Dermis microvascular lymphatic vessel endothelial cell (primary cell): ENCODE data around the gene FAXDC2. TPM values are rescaled to one million over a fixed set of nuclear protein-coding genes. Genes with fewer than 3 reads are reported as not detected.
A peak's percentile ranks its signal among the peaks of the same experiment; 100 is the strongest.

Experiments used
- DNase-seq, 2 donors: peaks; one replicate each; pipeline versions ENCODE4 v3.0.0 to v3.0.0-alpha.2; 2010; ENCODE audit warnings: low read depth in 2 of 2
- total RNA-seq: library from RNA; depleted of rRNA; stranded (reverse); fragments of >200 nt; gene quantifications from 2 replicates; pipeline ENCODE4 v1.2.1, GENCODE V29; 2014

The FAXDC2 gene
- total RNA-seq, 1 donor from 2014 or later, result 5.0 TPM

DNA sequence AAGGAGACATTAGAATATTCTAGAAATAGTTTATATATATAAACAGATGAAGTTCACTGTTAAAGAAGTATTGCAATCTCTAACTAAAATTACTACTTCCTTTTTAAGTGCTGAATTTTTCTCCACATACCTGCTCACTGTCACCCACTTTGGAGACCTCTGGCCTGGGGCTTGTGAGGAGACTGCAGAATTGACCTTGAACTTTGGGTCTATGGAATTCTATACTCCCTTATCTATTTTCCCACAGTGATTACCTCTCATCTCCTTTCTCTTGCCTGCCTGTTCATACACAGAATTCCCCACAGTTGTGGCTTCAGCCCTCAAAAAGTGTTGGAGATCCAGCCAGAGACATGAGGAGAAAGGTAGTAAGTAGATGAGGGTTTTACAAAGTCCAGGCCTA lies 49.8 kb downstream of the FAXDC2 start:
- no peak for DNase-seq

DNA sequence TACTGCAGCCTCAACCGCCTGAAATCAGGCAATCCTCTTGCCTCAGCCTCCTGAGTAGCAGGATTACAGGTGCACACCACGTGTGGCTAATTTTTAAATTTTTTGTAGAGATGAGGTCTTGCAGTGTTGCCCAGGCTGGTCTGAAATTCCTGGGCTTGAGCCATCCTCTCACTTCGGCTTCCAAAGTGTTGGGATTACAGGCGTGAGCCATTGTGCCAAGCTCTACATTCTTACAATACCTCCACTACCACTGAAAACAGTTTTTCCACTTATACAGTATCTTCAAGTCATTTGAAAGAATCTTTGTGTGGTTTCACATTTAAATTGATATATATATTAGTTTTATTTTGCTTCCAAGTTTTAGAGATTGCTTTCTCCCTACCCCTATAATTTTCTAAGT lies 52.6 kb downstream of the FAXDC2 start:
- no peak for DNase-seq

DNA sequence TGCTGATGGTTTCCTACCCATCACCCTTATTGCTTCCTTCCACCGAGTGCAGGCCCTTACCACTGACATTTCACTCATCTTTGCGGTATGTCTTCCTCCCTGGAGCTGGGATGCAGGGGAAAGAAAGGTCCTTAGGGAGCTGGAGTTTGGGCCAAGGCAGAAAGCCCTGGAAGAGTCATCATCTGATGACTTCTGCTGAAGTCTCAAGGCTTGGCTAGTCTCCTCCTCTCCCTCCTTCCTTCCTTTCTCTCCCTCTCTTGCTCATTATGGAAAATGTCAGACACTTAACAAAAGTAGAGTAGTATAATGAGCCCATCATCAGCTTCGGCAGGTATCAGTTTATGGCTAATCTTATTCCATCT lies 55.2 kb downstream of the FAXDC2 start:
- DNase-seq, result no peak

DNA sequence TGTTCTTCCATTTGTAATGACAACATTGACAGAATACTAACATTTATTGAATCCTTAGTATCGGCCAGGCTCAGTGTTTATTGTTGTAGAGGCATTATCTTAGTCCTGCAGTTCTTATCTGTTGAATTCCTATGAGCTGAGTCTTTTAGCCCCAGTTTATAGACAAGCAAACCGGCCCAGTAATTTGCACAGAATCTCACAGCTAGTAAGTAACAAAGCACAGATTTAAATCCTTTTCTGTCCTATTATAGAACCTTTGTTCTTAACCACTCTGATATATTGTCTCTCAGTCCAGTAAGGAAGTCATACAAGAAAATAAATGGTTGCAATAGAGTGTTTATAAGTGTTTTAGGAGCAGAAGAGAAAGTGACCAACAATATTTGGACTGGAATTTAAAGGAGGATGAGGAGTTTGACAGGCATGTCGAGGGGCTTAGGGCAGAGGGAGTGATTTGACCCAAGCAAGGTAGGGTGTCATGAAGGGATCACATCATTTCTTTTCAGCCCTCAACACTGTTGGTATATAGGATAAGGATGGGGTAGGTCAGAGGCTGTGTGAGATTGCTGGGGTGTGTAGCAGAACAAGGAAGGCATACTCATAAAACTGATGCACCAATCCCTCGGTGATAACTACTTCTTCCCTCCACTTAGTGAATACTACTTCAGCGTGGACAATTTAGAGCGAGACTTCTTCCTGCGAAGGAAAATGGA lies 55.7 kb downstream of the FAXDC2 start:
- no peak for DNase-seq

DNA sequence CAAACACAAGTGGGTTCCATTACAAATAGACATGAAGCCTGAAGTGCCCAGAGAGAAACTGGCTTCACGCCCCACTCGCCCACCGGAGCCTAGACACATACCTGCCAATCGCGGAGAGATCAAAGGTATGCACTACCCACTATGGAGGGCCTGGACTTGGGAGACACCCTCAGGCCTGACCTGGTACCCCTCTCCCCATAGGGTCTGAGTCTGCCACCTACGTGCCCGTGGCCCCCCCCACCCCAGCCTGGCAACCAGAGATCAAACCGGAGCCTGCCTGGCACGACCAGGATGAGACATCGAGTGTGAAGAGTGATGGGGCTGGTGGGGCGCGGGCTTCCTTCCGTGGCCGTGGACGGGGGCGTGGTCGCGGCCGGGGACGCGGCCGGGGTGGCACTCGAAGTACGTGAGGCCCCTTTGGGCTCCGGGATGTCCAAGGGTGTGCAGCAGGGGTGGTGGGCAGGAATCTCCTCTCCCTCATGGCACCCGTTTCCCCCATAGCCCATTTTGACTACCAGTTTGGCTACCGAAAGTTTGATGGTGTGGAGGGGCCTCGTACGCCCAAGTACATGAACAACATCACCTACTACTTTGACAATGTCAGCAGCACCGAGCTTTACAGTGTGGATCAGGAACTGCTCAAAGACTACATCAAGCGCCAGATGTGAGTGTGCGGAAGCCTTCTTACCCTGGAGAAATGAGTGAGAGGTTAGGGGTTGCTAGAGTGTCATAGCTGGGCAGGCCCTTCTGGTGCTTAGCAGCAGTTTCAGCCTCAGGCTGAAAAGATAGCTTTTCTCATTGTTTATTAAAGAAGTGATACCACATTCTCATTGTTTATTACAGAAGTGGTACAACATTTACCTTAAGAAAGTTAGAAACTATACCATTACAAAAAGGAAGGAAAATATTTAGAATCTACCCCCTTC lies 56.5 kb downstream of the FAXDC2 start:
- no peak for DNase-seq

DNA sequence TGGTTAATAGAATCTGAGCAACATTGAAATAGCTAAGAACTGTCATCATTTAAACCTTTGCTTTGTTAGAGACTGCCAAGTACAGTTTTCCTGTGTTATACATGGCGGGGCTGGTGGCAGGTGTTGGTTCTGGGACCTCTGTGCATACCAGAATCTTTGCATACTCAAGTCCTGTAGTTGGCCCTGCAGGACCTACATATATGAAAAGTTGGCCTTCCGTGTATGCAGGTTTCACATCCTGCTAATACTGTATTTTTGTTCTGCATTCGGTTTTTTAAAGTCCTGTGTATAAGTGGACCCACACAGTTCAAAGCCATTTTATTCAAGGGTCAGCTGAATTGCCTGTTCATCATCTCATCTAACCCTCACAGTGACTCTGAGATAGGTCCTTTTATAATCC lies 58.9 kb downstream of the FAXDC2 start:
- DNase-seq, result no peak

DNA sequence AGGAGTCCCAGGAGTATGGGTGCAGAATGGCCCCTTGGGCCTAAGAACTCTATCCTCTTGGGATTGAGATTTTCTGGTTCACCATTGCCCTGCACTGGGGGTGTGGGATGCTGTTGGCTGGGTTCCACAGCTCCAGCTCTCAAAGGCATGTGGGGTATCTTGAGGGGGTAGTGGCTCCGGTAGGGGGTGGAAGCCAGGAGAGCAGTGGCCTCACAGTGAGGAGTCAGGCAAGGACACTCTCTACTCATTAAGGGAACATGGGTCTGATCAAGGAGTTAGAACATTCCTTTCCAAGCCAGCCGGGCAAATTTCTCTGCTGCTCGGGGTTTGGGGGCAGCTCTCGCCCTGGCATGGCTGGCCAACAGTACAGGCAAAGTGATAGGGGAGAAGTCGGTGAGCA lies 62.2 kb downstream of the FAXDC2 start:
- DNase-seq, result no peak

DNA sequence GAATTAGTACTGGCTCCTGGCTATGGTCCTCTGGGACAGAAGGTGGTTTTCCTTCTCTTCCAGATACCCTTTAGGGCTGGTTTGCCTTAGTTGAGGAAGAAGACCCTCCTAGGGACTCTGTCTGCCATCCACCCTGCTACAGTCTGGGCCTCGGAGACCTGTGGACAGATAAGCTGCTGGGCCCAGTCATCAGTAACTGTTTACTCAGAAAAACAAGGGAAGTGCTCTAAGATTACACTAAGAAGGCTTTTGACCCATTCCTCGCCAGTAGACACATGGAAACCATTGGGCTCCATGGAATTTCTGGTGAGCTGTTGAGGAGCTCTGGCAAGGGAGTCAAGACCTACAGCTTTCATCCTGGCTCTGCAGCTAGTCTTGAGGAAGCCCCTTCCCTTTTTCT lies 64.0 kb downstream of the FAXDC2 start:
- DNase-seq, result no peak

DNA sequence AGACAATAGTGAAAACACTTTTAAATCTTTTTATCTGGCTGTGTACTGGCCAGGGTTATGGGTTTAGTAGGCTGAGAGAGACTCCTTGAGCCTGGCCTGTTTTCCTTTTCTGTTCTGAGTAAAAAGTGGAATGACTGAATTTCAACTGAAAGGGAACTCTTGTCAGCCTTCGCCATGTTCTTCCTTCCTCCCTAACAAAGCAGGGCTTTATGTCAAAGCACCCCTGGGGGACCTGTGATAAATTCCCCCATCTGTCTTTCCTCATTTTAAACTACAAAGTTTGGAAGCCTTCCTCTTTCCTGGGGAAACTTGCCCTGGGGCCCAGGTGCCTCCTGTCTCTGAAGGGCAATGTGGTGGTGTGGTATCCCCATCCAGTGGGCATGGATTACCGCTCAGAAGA lies 65.5 kb downstream of the FAXDC2 start:
- no peak for DNase-seq

DNA sequence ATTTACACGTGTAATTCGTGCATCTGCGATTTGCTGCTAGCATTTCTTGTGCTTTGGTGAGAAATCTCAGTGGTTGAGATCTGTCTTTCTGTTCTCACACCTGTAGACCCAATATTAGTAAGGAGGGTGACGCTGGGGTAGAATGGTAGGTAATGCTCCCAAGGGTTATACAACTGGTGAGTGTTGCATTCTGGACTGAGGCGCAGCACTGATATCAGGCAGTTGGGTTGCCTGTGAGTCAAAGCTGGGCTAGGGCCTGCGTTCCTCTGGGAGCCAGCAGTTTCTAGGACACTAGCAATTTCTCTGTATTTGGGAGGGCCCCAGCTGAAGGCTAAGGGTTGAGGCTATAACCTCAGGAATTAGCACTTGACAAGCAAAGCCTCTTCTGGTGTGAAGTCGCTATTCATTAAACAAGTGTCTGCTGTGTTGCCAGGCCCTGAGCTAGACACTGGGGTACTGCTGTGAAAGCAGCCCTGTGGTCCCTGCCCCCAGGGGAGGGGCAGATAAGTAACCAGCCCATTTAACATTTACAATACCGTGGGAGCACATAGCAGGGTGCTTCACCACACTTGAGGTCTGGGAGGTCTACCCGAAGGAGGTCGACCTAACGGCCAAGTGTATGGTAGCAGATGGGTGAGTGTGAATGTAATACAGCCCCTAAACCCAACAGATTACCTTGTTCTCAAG lies 66.5 kb downstream of the FAXDC2 start:
- DNase-seq, result no peak

DNA sequence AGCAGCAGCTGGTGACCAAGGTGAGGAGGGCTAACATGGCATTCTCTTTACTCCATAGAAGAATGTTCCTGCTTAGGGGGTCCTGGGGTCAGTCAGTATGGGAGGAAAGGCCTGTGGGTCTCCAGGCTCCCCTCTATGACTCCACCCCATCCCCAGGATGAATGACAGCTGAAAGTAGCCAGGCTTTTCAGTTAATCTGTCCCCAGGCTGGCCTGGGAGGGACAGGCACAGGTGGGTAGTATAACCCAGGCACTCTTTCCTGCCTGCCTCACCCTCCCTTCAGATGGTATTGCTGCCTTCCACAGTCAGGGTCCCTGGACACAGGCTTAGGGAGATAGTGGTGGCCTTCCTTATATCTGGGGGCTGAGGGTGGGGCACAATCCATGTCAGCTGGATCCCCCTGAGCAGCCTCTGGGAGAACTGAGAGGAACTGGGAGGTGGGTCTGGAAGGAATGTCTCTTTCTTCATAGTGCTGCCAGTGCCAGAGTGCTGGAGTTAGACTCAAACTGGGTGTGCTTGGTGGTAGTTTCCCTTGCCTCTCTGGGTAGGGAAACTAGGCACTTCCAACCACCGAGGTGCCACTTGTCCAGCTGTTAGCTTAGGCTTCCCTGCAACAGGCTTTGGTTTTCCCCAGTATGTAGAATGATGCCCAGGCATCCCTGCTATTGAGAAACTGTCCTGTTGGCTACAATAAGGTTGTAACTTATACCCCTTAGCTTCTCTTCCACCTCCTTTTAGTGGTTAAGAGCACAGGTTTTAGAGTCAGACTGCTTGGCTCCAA lies 67.4 kb downstream of the FAXDC2 start:
- DNase-seq, result no peak

DNA sequence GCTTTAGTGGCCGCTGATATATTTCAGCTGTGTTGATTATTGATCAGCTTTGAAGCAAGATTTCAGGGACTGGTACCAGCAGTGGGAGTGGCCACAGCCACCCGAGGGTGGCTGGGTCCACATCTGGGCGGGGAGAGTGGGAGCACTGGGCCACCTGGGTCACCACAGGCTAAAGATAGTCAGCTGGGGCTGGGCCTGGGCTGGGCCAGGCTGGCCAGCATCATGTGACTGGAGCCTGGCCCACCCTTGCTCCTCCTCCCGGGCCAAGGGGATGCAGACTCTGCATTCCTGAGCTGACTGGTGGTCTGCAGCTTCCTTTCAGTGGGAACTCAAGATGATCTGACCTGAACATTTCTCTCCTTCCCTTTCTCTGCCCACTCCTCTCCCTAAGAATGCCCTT lies 68.1 kb downstream of the FAXDC2 start:
- DNase-seq, result no peak

DNA sequence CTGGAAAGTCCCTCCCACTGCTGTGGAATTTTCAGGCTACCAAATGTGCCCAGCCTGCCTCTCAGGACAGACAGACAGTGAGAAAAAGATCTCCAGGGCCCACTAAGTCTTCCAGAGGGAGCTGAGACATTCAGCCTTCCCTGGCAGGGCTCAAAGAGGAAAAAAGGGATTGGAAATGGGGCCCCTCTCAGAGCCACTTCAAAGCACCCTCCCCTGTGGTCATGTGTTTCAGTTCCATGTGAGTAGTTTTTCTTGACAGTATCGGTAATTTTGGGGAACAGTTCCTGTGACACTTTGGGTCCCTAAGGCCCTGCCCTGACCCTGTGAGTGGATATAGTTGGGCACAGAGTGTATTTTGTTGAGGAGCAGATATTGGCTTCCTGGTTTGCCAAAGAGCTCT lies 70.3 kb downstream of the FAXDC2 start:
- no peak for DNase-seq

DNA sequence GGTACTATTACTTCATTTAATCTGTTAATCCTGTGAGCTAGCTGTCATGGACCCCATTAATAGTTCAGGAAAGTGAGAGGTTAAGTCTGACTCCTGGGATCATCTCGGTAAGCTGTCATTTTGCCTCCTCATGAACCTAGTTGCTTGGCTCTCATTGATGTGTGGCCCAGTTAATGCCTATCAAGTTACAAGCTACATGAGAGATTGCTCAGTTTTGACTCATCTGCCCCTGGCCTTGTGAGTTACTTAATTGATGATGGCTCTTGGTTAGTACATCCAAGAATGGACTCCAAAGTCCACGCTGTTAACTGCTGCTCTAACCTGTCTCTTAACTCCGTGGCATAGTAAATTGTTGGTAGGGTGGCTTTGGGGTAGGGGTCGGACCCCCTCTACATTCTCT lies 71.3 kb downstream of the FAXDC2 start:
- peak in 1 of 2 donors; percentile 14 for DNase-seq

DNA sequence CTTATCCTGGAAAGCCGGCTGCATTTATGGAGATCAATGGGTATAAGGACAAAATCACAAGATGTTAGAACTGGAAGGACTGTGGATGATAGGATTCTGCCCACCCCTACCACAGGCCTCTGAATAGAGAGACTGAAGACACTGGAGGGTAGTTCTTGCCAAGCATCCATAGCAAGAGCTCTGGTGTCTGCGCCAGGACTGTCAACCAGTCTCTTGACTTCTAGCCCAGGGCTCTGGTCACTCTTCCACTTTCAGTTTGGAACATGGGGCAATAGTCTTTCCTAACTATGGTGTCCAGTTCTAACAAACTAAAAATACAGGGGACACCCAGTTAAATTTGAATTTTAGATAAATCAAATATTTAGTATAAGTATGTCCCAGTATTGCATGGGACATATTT lies 71.9 kb downstream of the FAXDC2 start:
- no peak for DNase-seq

DNA sequence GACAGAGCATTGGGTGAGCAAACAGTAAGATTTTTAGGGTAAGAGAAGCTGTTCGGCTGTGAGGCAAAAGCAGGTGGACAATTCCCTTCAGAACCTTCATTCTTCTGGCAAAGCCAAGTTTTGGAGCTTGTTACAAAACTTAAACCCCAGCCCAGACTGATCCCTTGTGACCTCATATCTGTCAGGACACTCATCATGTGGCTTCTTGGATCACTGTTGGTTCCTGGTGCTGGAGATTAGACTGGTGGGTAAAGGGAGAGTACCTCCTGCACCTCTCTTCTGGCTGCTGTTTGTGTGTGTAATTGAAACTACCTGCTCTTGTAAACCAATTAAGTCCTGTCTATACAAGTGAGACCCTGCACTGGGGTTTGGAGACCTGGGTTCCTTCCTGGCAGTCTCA lies 74.2 kb downstream of the FAXDC2 start:
- no peak for DNase-seq

DNA sequence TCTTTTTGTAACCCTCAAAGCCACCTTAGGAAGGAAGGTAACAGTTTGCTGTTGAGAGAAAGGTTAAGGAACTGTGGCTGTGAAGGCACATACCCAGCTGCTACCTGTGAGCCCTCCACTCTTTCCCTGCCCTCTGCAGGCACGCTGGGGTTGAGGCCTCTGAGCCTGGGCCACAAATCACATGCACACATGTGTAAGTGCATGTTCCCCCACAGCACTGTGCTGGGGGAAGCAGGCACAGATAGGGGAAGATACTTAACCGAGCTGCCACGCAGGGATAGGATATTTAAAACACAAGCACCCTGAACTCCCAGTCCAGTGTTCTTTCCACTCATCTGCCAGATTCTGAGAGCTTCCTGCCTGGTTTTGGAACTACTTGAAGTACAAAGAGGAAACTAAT lies 77.1 kb downstream of the FAXDC2 start:
- no peak for DNase-seq

DNA sequence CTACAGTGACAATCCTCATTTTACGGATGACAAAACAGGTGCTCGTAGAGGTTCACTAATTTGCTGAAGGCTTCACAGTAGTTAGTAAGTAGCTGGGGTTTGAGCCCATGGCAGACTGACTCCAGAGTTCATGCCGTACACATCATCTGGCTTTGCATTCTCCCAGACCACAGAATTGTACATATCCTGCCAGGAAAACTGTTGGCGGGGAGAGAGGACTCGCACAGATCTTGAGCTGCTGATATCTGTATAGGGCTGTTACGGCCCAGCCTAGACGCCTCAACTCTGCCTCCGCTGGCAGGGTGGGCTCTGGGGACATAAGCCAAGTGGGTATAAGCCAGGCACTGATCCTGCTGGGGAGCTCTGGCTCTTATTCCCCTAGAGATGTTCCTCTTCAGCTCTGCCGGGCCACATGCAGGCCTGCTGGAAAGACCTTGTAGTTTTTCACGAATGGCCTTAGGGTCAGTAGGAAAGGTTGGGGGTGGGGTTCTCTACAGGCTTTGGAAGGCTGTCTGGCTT lies 79.0 kb downstream of the FAXDC2 start:
- peak in 1 of 2 donors; percentile 46 for DNase-seq

DNA sequence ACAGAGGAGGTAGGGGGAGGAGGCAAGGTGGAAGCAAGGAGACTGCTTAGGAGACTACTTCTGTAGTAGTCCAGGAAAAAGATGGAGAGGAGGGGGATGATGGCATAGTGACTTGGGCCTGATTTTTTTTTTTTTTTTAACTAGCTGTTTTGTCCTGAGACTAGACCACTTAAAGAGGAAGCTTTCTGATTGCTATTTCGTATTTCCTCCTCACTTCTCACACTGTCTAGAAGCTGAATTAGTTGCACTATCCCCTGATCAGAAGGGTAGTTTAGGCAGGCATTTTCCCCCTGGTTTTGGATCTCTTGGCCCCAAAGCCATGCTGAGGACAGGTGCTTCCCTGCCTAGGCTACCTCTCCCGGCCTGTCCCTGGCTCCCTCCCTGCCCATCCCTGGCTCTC lies 80.3 kb downstream of the FAXDC2 start:
- no peak for DNase-seq
